Fibroblast of lung (primary cell): ENCODE measurements around the gene NELFB. TPM values are rescaled to one million over a fixed set of nuclear protein-coding genes. Genes with fewer than 3 reads are reported as not detected.
A peak's percentile ranks its signal among the peaks of the same experiment; 100 is the strongest.

Experiments
- DNase-seq, 2 donors: peaks; one replicate each; pipeline versions ENCODE4 v3.0.0 to v3.0.0-alpha.2; 2010; ENCODE audit warnings: low read depth in 2 of 2
- H2AFZ ChIP-seq: 2 replicates; pipeline ENCODE4 v1.5.1; 2012; ENCODE audit warnings: low read length, control low read depth, inconsistent platforms
- H3K27ac ChIP-seq: 2 replicates; pipeline ENCODE4 v1.5.1; 2011; ENCODE audit warnings: low read length, control low read depth; ENCODE audit not compliant: insufficient read depth
- H3K27me3 ChIP-seq: 2 replicates; pipeline ENCODE4 v1.5.1; 2011; ENCODE audit warnings: mild to moderate bottlenecking, low read length; ENCODE audit not compliant: control insufficient read depth, insufficient read depth
- H3K36me3 ChIP-seq: 2 replicates; pipeline ENCODE4 v1.5.1; 2011; ENCODE audit warnings: low read length; ENCODE audit not compliant: control insufficient read depth, insufficient read depth
- H3K4me1 ChIP-seq: 2 replicates; pipeline ENCODE4 v1.5.1; 2011; ENCODE audit warnings: low read length; ENCODE audit not compliant: control insufficient read depth, insufficient read depth; ENCODE audit errors: extremely low read depth
- H3K4me2 ChIP-seq: 2 replicates; pipeline ENCODE4 v1.5.1; 2011; ENCODE audit warnings: low read length, control low read depth; ENCODE audit not compliant: insufficient read depth; ENCODE audit errors: extremely low read depth
- H3K4me3 ChIP-seq, 4 experiments: fragments of 200-600 bp in 1 of 4; sonication (generic) in 1 of 4; replicated peaks in 1 of 4; 2 replicates each; pipeline ENCODE4 v1.5.1; 2011 to 2016; ENCODE audit warnings: low read length in 4 of 4, low read depth in 3 of 4, mild to moderate bottlenecking in 3 of 4, control low read depth in 2 of 4, inconsistent platforms in 1 of 4, mixed read lengths in 1 of 4; ENCODE audit not compliant: insufficient read depth in 1 of 4; ENCODE audit errors: control extremely low read depth in 1 of 4
- H3K79me2 ChIP-seq: 2 replicates; pipeline ENCODE4 v1.5.1; 2012; ENCODE audit warnings: mild to moderate bottlenecking, low read length, inconsistent platforms; ENCODE audit not compliant: control insufficient read depth, insufficient read depth
- H3K9ac ChIP-seq: 2 replicates; pipeline ENCODE4 v1.5.1; 2011; ENCODE audit warnings: mild to moderate bottlenecking, low read length, control low read depth; ENCODE audit not compliant: insufficient read depth
- H3K9me3 ChIP-seq: 2 replicates; pipeline ENCODE4 v1.5.1; 2012; ENCODE audit warnings: low read depth, low read length; ENCODE audit not compliant: control insufficient read depth, insufficient read depth
- H4K20me1 ChIP-seq: 2 replicates; pipeline ENCODE4 v1.5.1; 2011; ENCODE audit warnings: low read length; ENCODE audit not compliant: control insufficient read depth, insufficient read depth; ENCODE audit errors: extremely low read depth
- EZH2 ChIP-seq: IDR thresholded peaks from 2 replicates; pipeline ENCODE4 v1.5.1; 2012; ENCODE audit warnings: low read length, control low read depth, mild to moderate bottlenecking; ENCODE audit errors: missing control alignments
- polyA plus RNA-seq, 2 donors: library from polyadenylated mRNA; depleted of rRNA in 1 of 2; stranded (reverse) in 1 of 2; unstranded in 1 of 2; fragments of >200 nt; gene quantifications; 2 replicates each; pipeline ENCODE4 v1.2.1, GENCODE V29; 2011 to 2012; ENCODE audit warnings: missing spikeins in 1 of 2
- total RNA-seq: library from RNA; depleted of rRNA; stranded (reverse); fragments of >200 nt; gene quantifications from 2 replicates; pipeline ENCODE4 v1.2.1, GENCODE V29; 2014
- TF ChIP-seq, protein P1 (sequence below), 2 donors: IDR thresholded peaks in 1 of 2; conservative IDR thresholded peaks in 1 of 2; 1 replicate in 1 of 2; 2 replicates in 1 of 2; pipeline ENCODE4 v1.5.1; 2011 to 2012; ENCODE audit warnings: low read length in 2 of 2, control low read depth in 1 of 2, inconsistent platforms in 1 of 2, low read depth in 1 of 2, mild to moderate bottlenecking in 1 of 2

The NELFB gene
- total and polyA plus RNA-seq, 2 donors (not counting 1 experiment from before 2014, with no cell fraction given), result 23.5 to 50.0 TPM

DNA sequence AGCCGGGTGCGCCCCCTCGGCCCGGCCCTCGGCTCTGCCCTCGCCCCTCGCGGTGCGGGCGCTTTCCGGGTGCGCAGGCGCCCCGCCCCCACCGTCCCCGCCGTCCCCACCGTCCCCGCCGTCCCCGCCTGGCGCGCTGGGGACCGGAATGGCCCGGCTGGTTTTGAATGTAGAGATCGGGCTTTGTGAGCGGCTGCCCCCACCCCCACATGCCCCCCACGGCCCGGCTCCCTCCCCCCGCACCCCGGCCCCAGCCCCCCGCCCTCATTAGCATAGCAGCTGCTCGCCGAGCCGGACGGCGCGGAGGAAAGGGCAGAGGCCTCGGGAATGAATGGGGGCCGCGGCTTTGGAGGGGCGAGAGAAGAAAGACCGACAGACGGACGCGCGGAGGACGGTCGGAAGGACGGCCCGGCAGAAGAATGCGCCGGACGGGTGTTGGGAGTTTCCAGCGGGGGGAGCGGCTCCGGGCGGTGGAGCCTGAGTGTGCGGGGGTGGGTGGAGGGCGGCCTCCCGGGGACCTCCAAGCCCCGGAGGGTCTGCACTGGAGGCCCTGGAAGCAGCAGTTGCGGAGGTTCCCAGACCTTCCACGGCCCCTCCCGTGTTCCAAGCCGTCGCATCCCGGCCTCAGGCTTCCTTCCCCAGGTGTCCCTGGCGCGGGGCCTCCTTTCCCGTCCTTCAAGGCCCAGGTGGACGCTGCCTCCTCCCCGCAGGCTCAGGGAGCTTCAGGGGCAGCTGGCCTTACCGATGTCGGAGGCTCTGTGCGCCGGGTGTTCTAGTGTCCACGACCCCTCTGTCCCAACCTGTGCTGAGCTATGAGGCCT is 40.9 kb downstream of the NELFB start:
- Histone ChIP-seq H3K9me3 (no peaks in the 10 kb centered on the region), H4K20me1 (no peaks in the 10 kb centered on the region), H3K36me3 (no peaks in the 10 kb centered on the region), H3K27ac (no peak overlapping the region), H3K79me2 (no peaks in the 10 kb centered on the region), H3K9ac (no peak overlapping the region), H3K4me1 (peaks cover 10% of the 10 kb centered on the region), H3K4me3 (no peak overlapping the region), H3K27me3 (peaks cover 28% of the 10 kb centered on the region), H2AFZ (no peak overlapping the region), H3K4me2 (no peak overlapping the region)
- TF ChIP-seq EZH2, result peak; percentile 85
- TF ChIP-seq, protein P1, sequence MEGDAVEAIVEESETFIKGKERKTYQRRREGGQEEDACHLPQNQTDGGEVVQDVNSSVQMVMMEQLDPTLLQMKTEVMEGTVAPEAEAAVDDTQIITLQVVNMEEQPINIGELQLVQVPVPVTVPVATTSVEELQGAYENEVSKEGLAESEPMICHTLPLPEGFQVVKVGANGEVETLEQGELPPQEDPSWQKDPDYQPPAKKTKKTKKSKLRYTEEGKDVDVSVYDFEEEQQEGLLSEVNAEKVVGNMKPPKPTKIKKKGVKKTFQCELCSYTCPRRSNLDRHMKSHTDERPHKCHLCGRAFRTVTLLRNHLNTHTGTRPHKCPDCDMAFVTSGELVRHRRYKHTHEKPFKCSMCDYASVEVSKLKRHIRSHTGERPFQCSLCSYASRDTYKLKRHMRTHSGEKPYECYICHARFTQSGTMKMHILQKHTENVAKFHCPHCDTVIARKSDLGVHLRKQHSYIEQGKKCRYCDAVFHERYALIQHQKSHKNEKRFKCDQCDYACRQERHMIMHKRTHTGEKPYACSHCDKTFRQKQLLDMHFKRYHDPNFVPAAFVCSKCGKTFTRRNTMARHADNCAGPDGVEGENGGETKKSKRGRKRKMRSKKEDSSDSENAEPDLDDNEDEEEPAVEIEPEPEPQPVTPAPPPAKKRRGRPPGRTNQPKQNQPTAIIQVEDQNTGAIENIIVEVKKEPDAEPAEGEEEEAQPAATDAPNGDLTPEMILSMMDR (conservative IDR thresholded peaks at IDR 0.05 in 1 of 2, IDR thresholded peaks at IDR 0.05 in 1 of 2; ENCODE audit: low read depth in 1 of 2, low read length in 2 of 2), result no peak
- no peak for DNase-seq

DNA sequence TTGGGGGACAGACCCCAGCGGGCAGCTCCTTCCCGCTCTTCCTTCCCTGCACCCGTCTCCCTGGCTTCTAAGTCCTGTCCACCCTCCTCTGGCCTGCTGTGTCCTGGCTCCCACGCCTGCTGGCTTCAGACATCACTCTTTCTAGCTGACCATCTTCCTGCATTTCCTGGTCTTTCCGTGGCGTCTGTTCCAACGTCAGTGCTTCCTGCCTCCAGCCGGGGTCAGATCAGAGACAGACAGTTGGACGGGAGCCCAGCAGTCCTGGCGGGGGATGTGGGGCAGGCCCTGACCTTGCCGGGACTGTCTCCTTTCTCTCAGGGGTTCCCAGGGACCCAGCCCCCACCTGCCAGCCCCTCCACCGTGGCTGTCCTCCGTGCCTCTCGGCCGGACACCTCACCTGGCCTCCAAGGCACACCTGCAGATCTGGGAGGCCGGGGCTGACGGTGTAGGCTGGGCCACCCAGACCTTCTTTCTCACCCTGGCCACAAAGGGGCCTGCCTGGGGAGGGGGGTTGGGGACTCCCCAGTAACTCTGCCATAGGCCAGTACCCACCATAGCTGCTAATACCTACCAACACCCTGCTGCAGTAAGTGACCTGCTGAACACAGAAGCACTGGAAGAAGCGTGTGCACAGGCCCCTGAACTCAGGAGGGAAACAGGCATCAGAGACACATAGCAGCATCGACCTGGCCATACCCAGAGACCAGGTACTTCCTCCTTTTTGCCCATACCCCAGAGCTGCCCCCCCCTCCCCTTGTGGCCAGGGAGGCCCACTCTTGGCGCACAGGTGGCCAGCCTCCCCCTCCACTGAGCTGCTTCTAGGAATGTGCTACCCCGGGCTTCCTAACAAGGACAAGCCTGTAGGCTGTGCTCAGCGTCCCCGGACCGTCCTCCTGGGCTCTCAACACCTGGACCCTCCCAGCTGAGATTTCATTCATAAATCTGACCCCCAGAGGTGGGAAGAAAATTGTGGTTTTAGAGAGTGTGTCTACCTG is 41.8 kb downstream of the NELFB start:
- Histone ChIP-seq H3K27ac (no peak overlapping the region), H3K4me2 (no peak overlapping the region), H3K79me2 (no peaks in the 10 kb centered on the region), H3K36me3 (no peaks in the 10 kb centered on the region), H3K9me3 (no peaks in the 10 kb centered on the region), H2AFZ (no peak overlapping the region), H3K4me3 (no peak overlapping the region), H4K20me1 (no peaks in the 10 kb centered on the region), H3K27me3 (peaks cover 28% of the 10 kb centered on the region), H3K4me1 (peaks cover 10% of the 10 kb centered on the region), H3K9ac (no peak overlapping the region)
- TF ChIP-seq, protein P1 (conservative IDR thresholded peaks at IDR 0.05 in 1 of 2, IDR thresholded peaks at IDR 0.05 in 1 of 2; ENCODE audit: low read depth in 1 of 2, low read length in 2 of 2), result no peak
- TF ChIP-seq EZH2, result peak; percentile 79
- peak; percentile 38 to 43 for DNase-seq

DNA sequence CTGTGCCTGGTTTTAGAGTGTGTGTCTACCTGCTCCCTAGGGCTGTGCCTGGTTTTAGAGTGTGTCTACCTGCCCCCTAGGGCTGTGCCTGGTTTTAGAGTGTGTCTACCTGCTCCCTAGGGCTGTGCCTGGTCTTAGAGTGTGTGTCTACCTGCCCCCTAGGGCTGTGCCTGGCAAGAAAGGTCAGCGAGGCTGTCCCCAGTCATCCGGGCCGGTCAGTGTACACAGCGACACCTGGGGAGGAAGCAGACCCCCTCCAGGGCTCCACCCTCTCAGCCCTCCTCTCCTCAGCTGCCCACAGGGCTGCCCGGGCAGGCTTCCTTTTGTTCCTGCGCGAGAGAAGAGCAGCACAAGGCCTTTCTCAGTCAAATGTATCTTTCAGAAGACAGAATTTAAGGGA is 42.8 kb downstream of the NELFB start:
- H4K20me1 ChIP-seq, result no peaks in the 10 kb centered on the region
- TF ChIP-seq, protein P1 (conservative IDR thresholded peaks at IDR 0.05 in 1 of 2, IDR thresholded peaks at IDR 0.05 in 1 of 2; ENCODE audit: low read depth in 1 of 2, low read length in 2 of 2), result no peak
- H3K4me3 ChIP-seq, result no peak overlapping the region
- H3K9me3 ChIP-seq, result no peaks in the 10 kb centered on the region
- peaks cover 10% of the 10 kb centered on the region for H3K4me1 ChIP-seq
- no peak overlapping the region for H2AFZ ChIP-seq
- no peak for DNase-seq
- H3K36me3 ChIP-seq, result no peaks in the 10 kb centered on the region
- no peak overlapping the region for H3K4me2 ChIP-seq
- peaks cover 28% of the 10 kb centered on the region for H3K27me3 ChIP-seq
- no peaks in the 10 kb centered on the region for H3K79me2 ChIP-seq
- no peak overlapping the region for H3K9ac ChIP-seq
- no peak overlapping the region for H3K27ac ChIP-seq
